Stimulated activated CD8-positive, alpha-beta memory T cell treated with anti-CD3 and anti-CD28 coated beads, Interleukin-7, amount 100 ng/mL, for 24 hours (primary cell): ENCODE data around the gene GPR108.

Experiments used
- DNase-seq: peaks from one replicate; pipeline ENCODE4 v3.0.0-alpha.2; 2020; ENCODE audit warnings: low read depth

GPR108 gene

GRCh38 chr19:6737873-6738786 is 750 bp upstream of the GPR108 start:
- DNase-seq, result no peak

GRCh38 chr19:6736917-6737283 is 480 bp downstream of the GPR108 start:
- DNase-seq, result no peak

- no peak for DNase-seq
Observed at GRCh38 chr19:6736169-6736916, 1.0 kb downstream of the GPR108 start.

GRCh38 chr19:6735181-6735911 is 2.0 kb downstream of the GPR108 start:
- DNase-seq, result no peak

GRCh38 chr19:6734096-6734696 is 3.2 kb downstream of the GPR108 start:
- no peak for DNase-seq

- no peak for DNase-seq
Observed at GRCh38 chr19:6733338-6734095, 3.9 kb downstream of the GPR108 start.

- no peak for DNase-seq
Observed at GRCh38 chr19:6732803-6733337, 4.5 kb downstream of the GPR108 start.

- DNase-seq, result no peak
Observed at GRCh38 chr19:6731822-6732221, 5.6 kb downstream of the GPR108 start.

- no peak for DNase-seq
Observed at GRCh38 chr19:6730941-6731670, 6.3 kb downstream of the GPR108 start.

- DNase-seq, result no peak
Observed at GRCh38 chr19:6730153-6730804, 7.1 kb downstream of the GPR108 start.

GRCh38 chr19:6729573-6730152 is 7.7 kb downstream of the GPR108 start:
- no peak for DNase-seq

- no peak for DNase-seq
Observed at GRCh38 chr19:6728346-6728745, 9.0 kb downstream of the GPR108 start.

- DNase-seq, result no peak
Observed at GRCh38 chr19:6725513-6726231, 11.7 kb downstream of the GPR108 start.

GRCh38 chr19:6724631-6725492 is 12.5 kb downstream of the GPR108 start:
- no peak for DNase-seq

- DNase-seq, result no peak
Observed at GRCh38 chr19:6723738-6724137, 13.6 kb downstream of the GPR108 start.

- DNase-seq, result no peak
Observed at GRCh38 chr19:6723108-6723618, 14.2 kb downstream of the GPR108 start.

- no peak for DNase-seq
Observed at GRCh38 chr19:6721773-6722172, 15.6 kb downstream of the GPR108 start.

- no peak for DNase-seq
Observed at GRCh38 chr19:6721138-6721474, 16.3 kb downstream of the GPR108 start.
